HEK293T (cell line): Measurements from ENCODE around the gene KRT2.

ENCODE experiments used
- BHLHE40 ChIP-seq: fragments of 450-650 bp; IDR thresholded peaks from 2 replicates; pipeline ENCODE4 v1.6.1; 2016; ENCODE audit warnings: mild to moderate bottlenecking, moderate library complexity, borderline replicate concordance
- FOXA1 ChIP-seq: fragments of 450-650 bp; IDR thresholded peaks from 2 replicates; pipeline ENCODE4 v1.6.1; 2016; ENCODE audit warnings: mild to moderate bottlenecking
- FOXM1 ChIP-seq: fragments of 450-650 bp; IDR thresholded peaks from 2 replicates; pipeline ENCODE4 v1.6.1; 2017; ENCODE audit warnings: mild to moderate bottlenecking, borderline replicate concordance
- L3MBTL2 ChIP-seq: fragments of 450-650 bp; conservative IDR thresholded peaks from 2 replicates; pipeline ENCODE4 v1.6.1; 2016; ENCODE audit warnings: mild to moderate bottlenecking
- NFRKB ChIP-seq: fragments of 450-650 bp; IDR thresholded peaks from 2 replicates; pipeline ENCODE4 v1.6.1; 2016; ENCODE audit warnings: mild to moderate bottlenecking, moderate library complexity
- PKNOX1 ChIP-seq: fragments of 450-650 bp; IDR thresholded peaks from 2 replicates; pipeline ENCODE4 v1.6.1; 2016
- SP1 ChIP-seq: fragments of 450-650 bp; IDR thresholded peaks from 2 replicates; pipeline ENCODE4 v1.6.1; 2017
- SUZ12 ChIP-seq: fragments of 450-650 bp; IDR thresholded peaks from 2 replicates; pipeline ENCODE4 v1.6.1; 2016; ENCODE audit warnings: mild to moderate bottlenecking
- TARDBP ChIP-seq: fragments of 450-650 bp; IDR thresholded peaks from 2 replicates; pipeline ENCODE4 v1.6.1; 2016

DNA sequence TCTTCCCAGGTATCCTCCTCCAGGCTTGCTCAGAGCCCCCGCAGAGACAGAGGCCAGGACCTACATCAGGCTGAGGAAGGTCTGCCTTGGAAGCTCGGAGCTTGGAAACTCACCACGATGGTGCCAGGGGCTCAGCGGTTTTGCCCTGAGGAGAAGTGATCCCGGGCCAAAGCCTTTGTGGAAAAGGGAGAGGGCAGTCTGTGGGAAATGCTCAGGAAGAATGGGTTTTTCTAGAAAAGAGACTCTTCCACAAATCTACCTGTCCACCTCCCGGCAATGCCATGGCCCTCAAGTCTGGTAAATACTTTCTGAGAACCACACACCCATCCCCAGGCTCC lies 8.0 kb downstream of the KRT2 start:
- TF ChIP-seq FOXM1 (no peak), NFRKB (no peak), SUZ12 (no peak), TARDBP (no peak), FOXA1 (no peak), L3MBTL2 (no peak), PKNOX1 (no peak), SP1 (no peak), BHLHE40 (no peak)
